PC-9 (cell line): ENCODE data around the gene OTUD4. TPM values are rescaled to one million over a fixed set of nuclear protein-coding genes. Genes with fewer than 3 reads are reported as not detected.

Experiments used
- BruUV-seq: library from RNA; stranded (reverse); fragments of 400-500 nt; replicated peaks from 2 replicates; lab custom pipeline; 2021; lab: Mats Ljungman, UMichigan
- CTCF ChIA-PET: fragments of 300-600 bp; sonication (Branson Sonifier 250); formaldehyde crosslinking; loops from one replicate; lab custom pipeline; 2022; ENCODE audit warnings: antibody characterized with exemption; lab: Charles Lee
- POLR2A ChIA-PET: fragments of 300-600 bp; sonication (Branson Sonifier 250); formaldehyde crosslinking; loops from one replicate; lab custom pipeline; 2022; ENCODE audit warnings: antibody characterized with exemption; ENCODE audit not compliant: unreplicated experiment; lab: Charles Lee
- DNase-seq, 2 experiments: peaks; one replicate each; pipeline versions ENCODE4 v3.0.0 to v3.0.0-alpha.2; 2015 to 2022; ENCODE audit warnings: mixed read lengths in 1 of 2
- H2AFZ ChIP-seq: fragments of 200-600 bp; sonication (generic); 2 replicates; pipeline ENCODE4 v1.8.1; 2017; ENCODE audit warnings: antibody characterized with exemption
- H3F3A ChIP-seq: fragments of 200-600 bp; sonication (generic); 2 replicates; pipeline ENCODE4 v1.8.1; 2017; ENCODE audit warnings: antibody characterized with exemption, mild to moderate bottlenecking, low read depth; ENCODE audit not compliant: insufficient read depth
- H3K27ac ChIP-seq: fragments of 200-600 bp; sonication (generic); 2 replicates; pipeline ENCODE4 v1.6.1; 2016; ENCODE audit warnings: mixed run types
- H3K27me3 ChIP-seq: fragments of 200-600 bp; sonication (generic); 2 replicates; pipeline ENCODE4 v1.6.1; 2016; ENCODE audit warnings: low read depth, mixed run types; ENCODE audit not compliant: insufficient read depth
- H3K36me3 ChIP-seq: fragments of 200-600 bp; sonication (generic); 2 replicates; pipeline ENCODE4 v1.6.1; 2016; ENCODE audit warnings: low read depth, mixed run types
- H3K4me1 ChIP-seq: fragments of 200-600 bp; sonication (generic); replicated peaks from 2 replicates; pipeline ENCODE4 v1.6.1; 2016; ENCODE audit warnings: mixed run types; ENCODE audit not compliant: insufficient read depth
- H3K4me2 ChIP-seq: fragments of 200-600 bp; sonication (generic); 2 replicates; pipeline ENCODE4 v1.6.1; 2017; ENCODE audit warnings: mixed run types
- H3K4me3 ChIP-seq: fragments of 200-600 bp; sonication (generic); 2 replicates; pipeline ENCODE4 v1.6.1; 2016; ENCODE audit warnings: mixed run types
- H3K79me2 ChIP-seq: fragments of 200-600 bp; sonication (generic); 2 replicates; pipeline ENCODE4 v1.6.1; 2017; ENCODE audit warnings: low read depth, mixed run types
- H3K9me2 ChIP-seq: fragments of 200-600 bp; sonication (generic); 2 replicates; pipeline ENCODE4 v1.8.1; 2017; ENCODE audit warnings: mild to moderate bottlenecking; ENCODE audit not compliant: insufficient read depth
- H3K9me3 ChIP-seq: fragments of 200-600 bp; sonication (generic); 2 replicates; pipeline ENCODE4 v1.8.1; 2016; ENCODE audit warnings: low read depth; ENCODE audit not compliant: insufficient read depth
- H4K20me1 ChIP-seq: fragments of 200-600 bp; sonication (generic); 2 replicates; pipeline ENCODE4 v1.8.1; 2017; ENCODE audit not compliant: insufficient read depth
- CTCF ChIP-seq: fragments of 200-600 bp; sonication (generic); conservative IDR thresholded peaks from 2 replicates; pipeline ENCODE4 v1.6.1; 2017; ENCODE audit warnings: mixed run types, antibody characterized with exemption, mild to moderate bottlenecking, moderate library complexity
- EZH2 ChIP-seq: fragments of 200-600 bp; sonication (generic); IDR thresholded peaks from 2 replicates; pipeline ENCODE4 v1.8.0; 2017; ENCODE audit warnings: antibody characterized with exemption, low read depth
- intact Hi-C: fragments of 100-400 bp; cut with micrococcal nuclease; formaldehyde crosslinking; loops from one replicate; pipeline ENCODE4 v1.10.0; 2022; ENCODE audit not compliant: unreplicated experiment
- total RNA-seq: library from RNA; stranded (reverse); gene quantifications from 2 replicates; pipeline ENCODE4 v1.2.3, GENCODE V29; 2021

The OTUD4 gene
- total RNA-seq, 1 experiment from 2014 or later = 43.5 TPM

DNA sequence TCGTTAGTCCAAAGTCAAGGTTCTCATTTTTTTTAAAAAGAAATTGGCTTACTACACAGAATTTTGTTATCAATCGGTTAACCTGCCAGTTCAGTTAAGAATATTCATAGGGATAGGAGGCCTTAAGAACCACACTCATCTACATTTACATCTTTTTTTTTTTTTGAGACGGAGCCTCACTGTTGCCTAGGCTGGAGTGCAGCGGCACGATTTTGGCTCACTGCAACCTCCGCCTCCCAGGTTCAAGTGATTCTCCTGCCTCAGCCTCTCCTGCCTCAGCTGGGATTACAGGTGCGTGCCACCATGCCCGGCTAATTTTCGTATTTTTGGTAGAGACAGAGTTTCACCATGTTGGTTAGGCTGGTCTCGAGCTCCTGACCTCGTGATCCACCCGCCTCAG, 48.5 kb downstream of the OTUD4 start:
- peaks cover 16% of the 10 kb centered on the region for H3F3A ChIP-seq
- no peak overlapping the region for H3K4me3 ChIP-seq
- H3K4me2 ChIP-seq = no peak overlapping the region
- H3K27me3 ChIP-seq = no peaks in the 10 kb centered on the region
- intact Hi-C loops = no loop called here
- no peaks in the 10 kb centered on the region for H3K9me3 ChIP-seq
- ChIA-PET POLR2A (interaction anchor here (0.7 kb wide), 1 partner anchor 13 kb away, joined by 5 read pairs; no protein-coding TSS in a partner anchor), CTCF (no interaction called here)
- no peaks in the 10 kb centered on the region for H3K79me2 ChIP-seq
- H2AFZ ChIP-seq = no peak overlapping the region
- no TSS peak for BruUV-seq
- 0 out of 2 replicates have a peak, but pooled peaks cover 4% of the 10 kb centered on the region for H3K36me3 ChIP-seq
- H3K27ac ChIP-seq = peak overlapping the region; percentile 6; the same call in 1 of the 2 replicates
- H3K4me1 ChIP-seq = no peaks in the 10 kb centered on the region
- no peak for TF ChIP-seq EZH2
- no peak for TF ChIP-seq CTCF
- no peaks in the 10 kb centered on the region for H4K20me1 ChIP-seq
- no peaks in the 10 kb centered on the region for H3K9me2 ChIP-seq
- DNase-seq = no peak

- H3K9me2 ChIP-seq = no peaks in the 10 kb centered on the region
- ChIA-PET CTCF (no interaction called here), POLR2A (no interaction called here)
- intact Hi-C loops = no loop called here
- H3F3A ChIP-seq = peaks cover 16% of the 10 kb centered on the region
- BruUV-seq = no TSS peak
- H4K20me1 ChIP-seq = no peaks in the 10 kb centered on the region
- H3K36me3 ChIP-seq = 0 out of 2 replicates have a peak, but pooled peaks cover 4% of the 10 kb centered on the region
- H3K9me3 ChIP-seq = no peaks in the 10 kb centered on the region
- H3K4me3 ChIP-seq = no peak overlapping the region
- no peaks in the 10 kb centered on the region for H3K27me3 ChIP-seq
- no peak overlapping the region for H3K4me2 ChIP-seq
- H3K79me2 ChIP-seq = no peaks in the 10 kb centered on the region
- H3K27ac ChIP-seq = peak overlapping the region; percentile 6
- H3K4me1 ChIP-seq = no peaks in the 10 kb centered on the region
- TF ChIP-seq CTCF = no peak
- no peak for TF ChIP-seq EZH2
- DNase-seq = no peak
- H2AFZ ChIP-seq = no peak overlapping the region
Observed at GRCh38 chr4:145130788-145131399, 49.5 kb downstream of the OTUD4 start.

DNA sequence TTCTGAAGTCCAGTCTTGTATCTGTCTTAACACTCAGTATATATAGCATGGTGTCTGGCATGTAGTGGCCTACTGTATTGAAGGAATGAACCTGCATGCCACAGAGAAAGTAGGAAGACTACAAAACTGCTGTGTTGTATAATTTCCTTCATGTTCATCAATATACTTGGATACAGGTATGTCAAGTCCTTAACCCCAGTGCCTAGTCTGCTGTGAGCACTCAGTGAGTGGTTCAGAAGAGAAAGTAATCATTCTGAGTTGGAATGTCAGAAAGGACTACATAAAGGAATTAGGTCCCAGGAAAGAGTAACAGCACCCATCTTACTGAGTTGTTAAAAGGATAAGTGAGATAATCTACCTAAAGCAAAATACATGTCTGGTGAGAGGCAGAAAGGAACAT, 50.3 kb downstream of the OTUD4 start:
- no peaks in the 10 kb centered on the region for H3K9me3 ChIP-seq
- H2AFZ ChIP-seq = no peak overlapping the region
- H3K9me2 ChIP-seq = no peaks in the 10 kb centered on the region
- H3K4me2 ChIP-seq = no peak overlapping the region
- POLR2A ChIA-PET = no interaction called here
- H4K20me1 ChIP-seq = no peaks in the 10 kb centered on the region
- TSS peak; percentile 20 for BruUV-seq
- H3F3A ChIP-seq = peaks cover 16% of the 10 kb centered on the region
- no peak overlapping the region for H3K4me3 ChIP-seq
- CTCF ChIA-PET = no interaction called here
- H3K36me3 ChIP-seq = peaks cover 8% of the 10 kb centered on the region; the same call in 1 of the 2 replicates
- no peak for TF ChIP-seq CTCF
- TF ChIP-seq EZH2 = no peak
- intact Hi-C loops = no loop called here
- DNase-seq = no peak
- no peaks in the 10 kb centered on the region for H3K27me3 ChIP-seq
- H3K4me1 ChIP-seq = no peaks in the 10 kb centered on the region
- no peak overlapping the region for H3K27ac ChIP-seq
- no peaks in the 10 kb centered on the region for H3K79me2 ChIP-seq
